GM12875 (cell line): Measurements from ENCODE around the gene CNTNAP5.

Experiments used
- H3K4me3 ChIP-seq: one replicate; pipeline ENCODE4 v1.5.1; 2011; ENCODE audit warnings: low read depth, low read length, control low read depth
- TF ChIP-seq, protein P1 (sequence below): IDR thresholded peaks from 2 replicates; pipeline ENCODE4 v1.5.1; 2011; ENCODE audit warnings: low read depth, mild to moderate bottlenecking, control low read depth, inconsistent platforms, low read length, moderate library complexity, borderline replicate concordance; ENCODE audit not compliant: insufficient read depth

The CNTNAP5 gene

DNA sequence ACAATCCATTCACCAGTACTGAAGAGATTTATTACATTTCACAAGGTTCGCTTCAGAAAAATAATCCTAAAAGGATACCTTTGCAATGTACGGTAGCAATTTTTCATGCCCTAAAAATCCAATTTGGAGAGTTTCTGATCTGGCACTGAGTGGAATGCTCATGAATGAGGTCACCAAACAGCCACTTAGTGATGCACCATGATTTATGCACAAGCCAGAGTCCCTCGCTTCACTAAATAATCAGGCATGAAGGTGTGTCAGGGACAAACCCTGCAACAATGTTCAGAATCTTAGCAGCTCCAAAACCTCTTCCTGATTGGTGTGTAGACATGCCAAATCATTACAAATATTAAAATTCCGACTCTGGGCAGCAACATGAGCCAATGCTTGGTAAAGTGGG is 221.1 kb downstream of the CNTNAP5 start:
- no peak overlapping the region for H3K4me3 ChIP-seq
- TF ChIP-seq, protein P1, sequence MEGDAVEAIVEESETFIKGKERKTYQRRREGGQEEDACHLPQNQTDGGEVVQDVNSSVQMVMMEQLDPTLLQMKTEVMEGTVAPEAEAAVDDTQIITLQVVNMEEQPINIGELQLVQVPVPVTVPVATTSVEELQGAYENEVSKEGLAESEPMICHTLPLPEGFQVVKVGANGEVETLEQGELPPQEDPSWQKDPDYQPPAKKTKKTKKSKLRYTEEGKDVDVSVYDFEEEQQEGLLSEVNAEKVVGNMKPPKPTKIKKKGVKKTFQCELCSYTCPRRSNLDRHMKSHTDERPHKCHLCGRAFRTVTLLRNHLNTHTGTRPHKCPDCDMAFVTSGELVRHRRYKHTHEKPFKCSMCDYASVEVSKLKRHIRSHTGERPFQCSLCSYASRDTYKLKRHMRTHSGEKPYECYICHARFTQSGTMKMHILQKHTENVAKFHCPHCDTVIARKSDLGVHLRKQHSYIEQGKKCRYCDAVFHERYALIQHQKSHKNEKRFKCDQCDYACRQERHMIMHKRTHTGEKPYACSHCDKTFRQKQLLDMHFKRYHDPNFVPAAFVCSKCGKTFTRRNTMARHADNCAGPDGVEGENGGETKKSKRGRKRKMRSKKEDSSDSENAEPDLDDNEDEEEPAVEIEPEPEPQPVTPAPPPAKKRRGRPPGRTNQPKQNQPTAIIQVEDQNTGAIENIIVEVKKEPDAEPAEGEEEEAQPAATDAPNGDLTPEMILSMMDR = no peak

- TF ChIP-seq, protein P1 = no peak
- H3K4me3 ChIP-seq = no peak overlapping the region
Observed at GRCh38 chr2:124248386-124248785, 223.3 kb downstream of the CNTNAP5 start.

GRCh38 chr2:124250433-124250832 is 225.3 kb downstream of the CNTNAP5 start:
- no peak overlapping the region for H3K4me3 ChIP-seq
- TF ChIP-seq, protein P1 = no peak

DNA sequence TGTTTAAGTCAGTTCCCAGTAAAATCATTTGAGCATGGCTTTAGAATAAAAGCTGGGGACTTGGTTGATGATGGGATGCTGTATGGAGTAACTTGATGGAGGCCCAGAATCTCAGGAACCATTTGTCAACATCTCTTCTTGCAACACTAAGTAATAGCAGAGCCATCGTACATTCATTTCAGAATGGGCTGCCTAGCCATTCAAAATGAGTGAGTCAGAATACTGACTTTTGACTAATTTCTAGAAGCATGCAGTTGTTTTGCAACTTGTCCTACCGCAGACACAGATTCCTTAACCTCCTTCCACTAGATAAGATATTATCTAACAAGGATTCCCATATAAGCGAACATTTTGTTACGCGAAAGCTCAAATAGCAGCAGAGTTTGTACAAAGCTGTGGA is 229.5 kb downstream of the CNTNAP5 start:
- TF ChIP-seq, protein P1 = no peak
- no peak overlapping the region for H3K4me3 ChIP-seq

DNA sequence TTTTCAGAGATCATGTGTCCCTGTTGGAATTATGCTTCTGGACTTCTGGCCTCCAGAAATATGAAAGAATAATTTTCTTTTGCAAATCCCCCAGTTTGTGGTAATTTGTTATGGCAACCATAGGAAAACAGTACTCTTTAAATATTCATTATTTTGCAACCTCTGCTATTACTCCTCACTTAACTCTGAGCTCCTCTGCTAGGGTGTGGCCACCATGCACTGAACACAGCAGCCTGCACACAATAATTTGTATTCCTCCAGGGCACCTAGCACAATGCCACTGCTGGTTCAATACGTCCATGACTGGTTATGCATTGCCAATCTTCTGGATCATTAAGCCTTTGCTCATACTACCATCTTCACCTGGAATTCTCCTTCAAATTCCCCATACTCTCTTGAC is 232.0 kb downstream of the CNTNAP5 start:
- no peak overlapping the region for H3K4me3 ChIP-seq
- TF ChIP-seq, protein P1 = no peak

DNA sequence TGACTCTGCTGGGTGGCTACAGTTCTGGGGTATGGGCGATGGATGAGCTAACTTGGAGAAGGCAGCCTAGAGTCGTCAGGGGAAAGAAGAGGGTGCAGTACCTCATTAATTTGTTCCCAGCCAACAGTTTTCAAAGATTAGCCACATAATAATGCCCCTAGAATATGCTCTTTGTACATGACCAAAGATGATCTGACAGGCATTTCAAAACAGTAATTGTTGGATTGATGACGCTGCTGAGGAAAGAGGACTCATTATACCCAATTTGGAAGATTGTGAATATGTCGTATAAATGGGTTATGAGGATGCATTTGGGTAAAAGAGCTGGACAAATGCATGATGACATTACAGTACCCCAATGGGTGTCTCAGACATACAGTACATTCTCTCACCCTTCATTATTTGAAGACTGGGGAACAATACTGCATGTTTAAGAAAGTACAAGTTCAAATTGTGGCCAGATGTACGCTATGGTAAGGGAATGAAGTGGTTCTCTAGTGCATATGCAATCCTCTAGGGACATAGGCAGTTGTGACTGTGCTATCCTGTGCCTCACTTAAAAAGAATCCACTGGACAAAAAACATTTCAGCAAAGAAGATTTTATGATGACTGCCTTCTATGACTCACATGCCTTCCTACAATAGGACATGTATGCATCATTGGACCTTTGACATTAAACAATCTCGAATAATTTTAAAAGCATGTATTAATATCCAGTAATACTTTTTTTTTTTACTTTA is 233.2 kb downstream of the CNTNAP5 start:
- TF ChIP-seq, protein P1 = no peak

GRCh38 chr2:124261456-124261855 is 236.4 kb downstream of the CNTNAP5 start:
- no peak overlapping the region for H3K4me3 ChIP-seq
- TF ChIP-seq, protein P1 = no peak

More for the DNA sequence above, 233.2 kb downstream of the CNTNAP5 start:
- no peak overlapping the region for H3K4me3 ChIP-seq
